ENCODE results near the gene DLG1. TPM values are rescaled to one million over a fixed set of nuclear protein-coding genes. Genes with fewer than 3 reads are reported as not detected.

DLG1 gene
- total RNA-seq, 1 donor from 2014 or later, result 157 TPM

- DNase-seq (ENCODE audit: low spot score), result no peak
- no peaks in the 10 kb centered on the region for H3K27me3 Mint-ChIP-seq (ENCODE audit: low read depth)
- H3K9me3 Mint-ChIP-seq (ENCODE audit: low read depth), result no peaks in the 10 kb centered on the region
- H3K27ac Mint-ChIP-seq (ENCODE audit: unreplicated experiment), result no peak overlapping the region
- peaks cover 2% of the 10 kb centered on the region for H3K36me3 Mint-ChIP-seq (ENCODE audit: low read depth)
- H3K4me1 Mint-ChIP-seq (ENCODE audit: low read depth), result peaks cover 13% of the 10 kb centered on the region
- no peak overlapping the region for H3K4me3 Mint-ChIP-seq (ENCODE audit: unreplicated experiment)
- TF ChIP-seq CTCF (IDR thresholded peaks at IDR 0.05), result no peak
Measured at GRCh38 chr3:197337214-197337613, 38.8 kb upstream of the DLG1 start.

- H3K4me3 Mint-ChIP-seq (ENCODE audit: unreplicated experiment), result no peak overlapping the region
- no peaks in the 10 kb centered on the region for H3K27me3 Mint-ChIP-seq (ENCODE audit: low read depth)
- H3K4me1 Mint-ChIP-seq (ENCODE audit: low read depth), result peaks cover 13% of the 10 kb centered on the region
- no peak for DNase-seq (ENCODE audit: low spot score)
- no peak overlapping the region for H3K27ac Mint-ChIP-seq (ENCODE audit: unreplicated experiment)
- H3K36me3 Mint-ChIP-seq (ENCODE audit: low read depth), result peaks cover 2% of the 10 kb centered on the region
- TF ChIP-seq CTCF (IDR thresholded peaks at IDR 0.05), result no peak
- H3K9me3 Mint-ChIP-seq (ENCODE audit: low read depth), result no peaks in the 10 kb centered on the region
Measured at GRCh38 chr3:197336348-197336747, 37.9 kb upstream of the DLG1 start.

- H3K9me3 Mint-ChIP-seq (ENCODE audit: low read depth), result no peaks in the 10 kb centered on the region
- no peak overlapping the region for H3K4me3 Mint-ChIP-seq (ENCODE audit: unreplicated experiment)
- no peak for DNase-seq (ENCODE audit: low spot score)
- H3K36me3 Mint-ChIP-seq (ENCODE audit: low read depth), result peaks cover 2% of the 10 kb centered on the region
- no peaks in the 10 kb centered on the region for H3K27me3 Mint-ChIP-seq (ENCODE audit: low read depth)
- no peak for TF ChIP-seq CTCF (IDR thresholded peaks at IDR 0.05)
- no peak overlapping the region for H3K27ac Mint-ChIP-seq (ENCODE audit: unreplicated experiment)
- H3K4me1 Mint-ChIP-seq (ENCODE audit: low read depth), result peaks cover 13% of the 10 kb centered on the region
Measured at GRCh38 chr3:197335428-197336132, 37.2 kb upstream of the DLG1 start.

- DNase-seq (ENCODE audit: low spot score), result no peak
- peaks cover 2% of the 10 kb centered on the region for H3K36me3 Mint-ChIP-seq (ENCODE audit: low read depth)
- H3K4me3 Mint-ChIP-seq (ENCODE audit: unreplicated experiment), result no peak overlapping the region
- no peaks in the 10 kb centered on the region for H3K4me1 Mint-ChIP-seq (ENCODE audit: low read depth)
- H3K9me3 Mint-ChIP-seq (ENCODE audit: low read depth), result no peaks in the 10 kb centered on the region
- no peak for TF ChIP-seq CTCF (IDR thresholded peaks at IDR 0.05)
- H3K27ac Mint-ChIP-seq (ENCODE audit: unreplicated experiment), result no peak overlapping the region
- H3K27me3 Mint-ChIP-seq (ENCODE audit: low read depth), result no peaks in the 10 kb centered on the region
Measured at GRCh38 chr3:197333901-197334639, 35.7 kb upstream of the DLG1 start.

GRCh38 chr3:197331131-197331530 lies 32.7 kb upstream of the DLG1 start:
- Mint-ChIP-seq H3K27ac (ENCODE audit: unreplicated experiment) (no peak overlapping the region), H3K36me3 (ENCODE audit: low read depth) (peaks cover 2% of the 10 kb centered on the region), H3K27me3 (ENCODE audit: low read depth) (no peaks in the 10 kb centered on the region), H3K9me3 (ENCODE audit: low read depth) (no peaks in the 10 kb centered on the region), H3K4me1 (ENCODE audit: low read depth) (peaks cover 7% of the 10 kb centered on the region), H3K4me3 (ENCODE audit: unreplicated experiment) (no peak overlapping the region)
- TF ChIP-seq CTCF (IDR thresholded peaks at IDR 0.05), result peak; percentile 35
- no peak for DNase-seq (ENCODE audit: low spot score)

Data from chondrocyte (in vitro differentiated cells).